ENCODE measurements around the gene MTG1.
"Not testable (repeated sequence)": the region's sequence is repeated elsewhere in the genome, so short reads cannot be mapped to it uniquely, and the experiment has no call there.

MTG1 gene

DNA sequence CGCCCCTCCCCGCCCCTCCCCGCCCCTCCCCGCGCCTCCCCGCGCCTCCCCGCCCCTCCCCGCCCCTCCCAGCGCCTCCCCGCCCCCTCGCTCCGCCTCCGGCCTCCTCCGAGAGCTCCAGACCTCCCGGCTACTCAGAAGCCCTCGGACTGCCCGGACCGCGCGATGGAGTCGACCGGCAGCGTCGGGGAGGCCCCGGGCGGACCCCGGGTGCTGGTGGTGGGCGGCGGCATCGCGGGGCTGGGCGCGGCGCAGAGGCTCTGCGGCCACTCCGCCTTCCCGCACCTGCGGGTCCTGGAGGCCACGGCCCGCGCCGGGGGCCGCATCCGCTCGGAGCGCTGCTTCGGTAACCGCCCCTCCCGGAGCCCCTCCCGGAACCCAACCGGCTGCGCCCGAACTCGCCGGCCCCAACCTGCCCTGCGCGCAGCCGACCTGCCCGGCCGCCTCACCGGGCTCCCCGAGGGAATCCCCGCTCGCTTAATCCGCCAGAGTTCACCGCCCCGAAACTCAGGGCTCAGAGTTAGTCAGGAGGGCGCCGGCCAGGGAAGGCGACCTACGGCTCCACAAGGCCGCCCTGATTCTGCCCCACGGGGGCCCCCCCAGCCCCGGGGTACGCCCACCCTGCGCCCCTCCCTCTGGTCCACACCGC lies 14.7 kb upstream of the MTG1 start, which contains the start of gene PAOX:
Gene PAOX, plus strand, starts transcription at position 111 of the 649 bp plus-strand sequence. Its CDS starts 55 bp downstream, at position 166.
- DNase-seq = peak; percentile 42

DNA sequence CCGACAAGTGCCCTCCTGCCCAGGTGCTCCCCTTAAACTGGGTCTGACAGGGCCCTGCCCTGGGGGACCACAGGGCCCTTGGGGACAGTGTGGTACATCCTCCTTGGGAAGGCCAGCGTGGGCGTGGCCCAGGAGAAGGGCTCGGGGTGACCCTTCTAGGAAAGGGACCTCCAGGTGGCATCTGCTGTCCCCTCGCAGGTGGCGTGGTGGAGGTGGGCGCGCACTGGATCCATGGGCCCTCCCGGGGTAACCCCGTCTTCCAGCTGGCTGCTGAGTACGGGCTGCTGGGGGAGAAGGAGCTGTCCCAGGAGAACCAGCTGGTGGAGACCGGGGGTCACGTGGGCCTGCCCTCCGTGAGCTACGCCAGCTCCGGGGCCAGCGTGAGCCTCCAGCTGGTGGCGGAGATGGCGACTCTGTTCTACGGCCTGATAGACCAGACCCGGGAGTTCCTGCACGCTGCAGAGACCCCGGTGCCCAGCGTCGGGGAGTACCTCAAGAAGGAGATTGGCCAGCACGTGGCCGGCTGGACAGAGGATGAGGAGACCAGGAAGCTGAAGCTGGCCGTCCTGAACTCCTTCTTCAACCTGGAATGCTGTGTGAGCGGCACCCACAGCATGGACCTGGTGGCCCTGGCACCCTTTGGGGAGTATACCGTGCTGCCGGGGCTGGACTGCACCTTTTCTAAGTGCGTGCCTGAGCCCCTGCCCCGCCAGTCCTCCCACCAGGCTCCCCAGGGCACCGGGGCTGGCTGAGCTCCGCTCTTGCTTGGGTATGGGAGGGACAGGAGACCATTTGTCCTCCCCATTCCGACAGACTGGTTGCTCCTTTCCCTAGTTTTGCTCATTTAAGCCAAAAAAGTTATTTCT lies 13.9 kb upstream of the MTG1 start:
- DNase-seq = no peak

DNA sequence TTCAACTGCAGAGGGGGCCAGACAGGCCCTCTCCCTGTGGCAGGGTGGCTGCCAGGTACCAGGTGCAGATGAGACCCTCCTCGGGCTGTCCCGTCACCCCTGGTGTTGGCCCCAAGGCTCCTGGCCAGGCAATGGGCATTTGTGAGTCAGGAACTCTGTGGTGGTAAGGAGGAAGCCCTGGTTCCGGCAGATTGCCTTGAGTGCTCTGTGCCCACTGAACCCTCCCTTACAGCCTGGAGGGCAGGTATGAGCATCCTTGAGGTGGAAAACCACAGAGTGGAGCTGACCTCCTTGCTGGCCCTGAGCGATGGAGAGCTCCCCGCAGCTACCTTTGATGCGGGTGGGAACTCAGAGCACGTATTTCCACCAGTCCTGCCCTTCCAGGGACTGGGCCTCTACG lies 12.9 kb upstream of the MTG1 start:
- no peak for DNase-seq

DNA sequence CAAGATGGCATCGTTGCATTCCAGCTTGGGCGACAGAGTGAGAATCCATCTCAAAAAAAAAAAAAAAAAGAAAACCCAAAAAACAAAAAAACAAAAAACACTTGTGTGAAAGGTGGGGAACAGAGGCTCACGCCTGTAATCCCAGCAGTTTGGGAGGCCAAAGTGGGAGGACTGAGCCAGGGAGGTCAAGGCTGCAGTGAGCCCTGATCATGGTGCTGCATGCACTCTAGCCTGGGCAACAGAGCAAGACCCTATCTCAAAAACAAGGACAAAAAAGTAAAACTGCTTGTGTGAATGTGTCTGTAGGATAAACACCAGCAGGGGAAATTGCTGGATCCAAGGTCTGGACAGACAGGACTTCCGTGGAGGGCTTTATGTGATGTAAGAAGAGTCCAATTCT lies 10.4 kb upstream of the MTG1 start:
- DNase-seq = no peak

DNA sequence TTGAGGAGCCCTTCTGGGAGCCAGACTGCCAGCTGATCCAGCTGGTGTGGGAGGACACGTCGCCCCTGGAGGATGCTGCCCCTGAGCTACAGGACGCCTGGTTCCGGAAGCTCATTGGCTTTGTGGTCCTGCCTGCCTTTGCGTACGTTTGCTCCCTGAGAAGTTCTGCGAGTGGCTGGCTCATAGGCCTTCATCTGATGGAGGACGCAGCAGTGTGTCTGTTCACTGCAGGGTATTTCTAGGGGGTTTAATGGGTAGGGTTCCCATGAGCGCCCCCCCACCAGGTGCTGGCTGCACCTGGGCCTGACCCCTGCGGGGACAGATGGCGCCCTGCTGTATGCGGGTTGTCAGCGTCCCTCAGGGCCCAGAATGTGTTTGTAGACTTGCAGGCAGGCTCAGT lies 9.9 kb upstream of the MTG1 start:
- DNase-seq = no peak

DNA sequence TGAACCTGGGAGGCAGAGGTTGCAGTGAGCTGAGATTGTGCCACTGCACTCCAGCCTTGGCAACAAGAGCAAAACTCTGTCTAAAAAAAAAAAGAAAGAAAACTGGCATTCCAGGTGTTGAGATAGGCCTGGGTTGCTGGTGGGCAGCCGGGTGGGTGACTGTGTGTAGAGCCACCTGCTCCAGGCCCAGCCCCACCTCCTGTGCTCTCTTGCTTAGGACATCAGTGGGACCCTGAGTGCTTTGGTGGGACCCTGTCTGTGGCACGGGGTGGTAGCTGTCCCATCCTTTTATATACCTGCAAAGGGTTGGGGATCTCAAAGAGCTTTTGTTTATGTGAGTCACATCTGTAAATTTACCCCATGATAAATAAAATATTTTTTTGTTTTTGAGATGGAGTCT lies 8.7 kb upstream of the MTG1 start:
- DNase-seq = no peak

DNA sequence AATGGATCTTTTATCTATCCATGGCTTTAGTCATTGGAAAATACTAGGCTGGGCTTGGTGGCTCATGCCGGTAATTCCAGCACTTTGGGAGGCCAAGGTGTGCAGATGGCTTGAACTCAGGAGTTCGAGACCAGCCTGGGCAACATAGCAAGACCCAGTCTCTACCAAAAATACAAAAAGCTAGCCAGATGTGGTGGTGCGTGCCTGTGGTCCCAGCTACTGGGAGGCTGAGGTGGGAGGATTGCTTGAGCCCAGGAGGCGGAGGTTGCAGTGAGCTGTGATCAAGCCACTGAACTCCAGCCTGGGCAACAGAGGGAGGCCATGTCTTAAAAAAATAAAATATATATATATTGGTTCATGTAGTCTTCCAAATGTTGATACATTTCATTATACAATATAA lies 7.0 kb upstream of the MTG1 start:
- not testable (repeated sequence) for DNase-seq

DNA sequence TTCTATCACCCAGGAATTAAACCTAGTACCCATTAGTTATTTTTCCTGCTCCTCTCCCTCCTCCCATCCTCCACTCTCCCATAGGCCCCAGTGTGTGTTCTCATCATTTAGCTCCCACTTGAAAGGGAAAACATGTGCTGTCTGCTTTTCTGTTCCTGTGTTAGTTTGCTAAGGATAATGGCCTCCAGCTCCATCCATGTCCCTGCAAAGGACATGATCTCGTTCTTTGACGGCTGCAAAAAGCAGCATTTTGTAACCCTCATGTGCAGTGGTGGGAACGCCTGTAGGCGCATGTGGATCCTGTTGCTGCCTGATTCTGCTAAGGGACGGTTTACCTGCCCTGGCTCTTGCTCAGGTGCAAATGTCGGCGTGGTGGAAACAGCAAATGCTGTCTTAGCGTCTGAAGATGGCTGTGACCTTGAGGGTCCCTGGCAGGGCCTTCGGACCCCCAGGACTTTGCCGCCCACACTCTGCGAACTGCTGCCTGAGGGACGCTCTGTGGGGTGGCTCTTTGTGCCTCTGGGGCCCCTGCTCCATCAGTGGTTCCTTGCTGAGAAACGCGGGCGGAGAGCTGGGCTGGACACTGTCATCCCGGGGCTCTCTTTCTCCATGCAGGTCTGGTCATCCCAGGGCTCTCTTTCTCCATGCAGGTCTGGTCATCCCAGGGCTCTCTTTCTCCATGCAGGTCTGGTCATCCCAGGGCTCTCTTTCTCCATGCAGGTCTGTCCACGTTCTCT lies 5.6 kb upstream of the MTG1 start:
- DNase-seq = no peak

DNA sequence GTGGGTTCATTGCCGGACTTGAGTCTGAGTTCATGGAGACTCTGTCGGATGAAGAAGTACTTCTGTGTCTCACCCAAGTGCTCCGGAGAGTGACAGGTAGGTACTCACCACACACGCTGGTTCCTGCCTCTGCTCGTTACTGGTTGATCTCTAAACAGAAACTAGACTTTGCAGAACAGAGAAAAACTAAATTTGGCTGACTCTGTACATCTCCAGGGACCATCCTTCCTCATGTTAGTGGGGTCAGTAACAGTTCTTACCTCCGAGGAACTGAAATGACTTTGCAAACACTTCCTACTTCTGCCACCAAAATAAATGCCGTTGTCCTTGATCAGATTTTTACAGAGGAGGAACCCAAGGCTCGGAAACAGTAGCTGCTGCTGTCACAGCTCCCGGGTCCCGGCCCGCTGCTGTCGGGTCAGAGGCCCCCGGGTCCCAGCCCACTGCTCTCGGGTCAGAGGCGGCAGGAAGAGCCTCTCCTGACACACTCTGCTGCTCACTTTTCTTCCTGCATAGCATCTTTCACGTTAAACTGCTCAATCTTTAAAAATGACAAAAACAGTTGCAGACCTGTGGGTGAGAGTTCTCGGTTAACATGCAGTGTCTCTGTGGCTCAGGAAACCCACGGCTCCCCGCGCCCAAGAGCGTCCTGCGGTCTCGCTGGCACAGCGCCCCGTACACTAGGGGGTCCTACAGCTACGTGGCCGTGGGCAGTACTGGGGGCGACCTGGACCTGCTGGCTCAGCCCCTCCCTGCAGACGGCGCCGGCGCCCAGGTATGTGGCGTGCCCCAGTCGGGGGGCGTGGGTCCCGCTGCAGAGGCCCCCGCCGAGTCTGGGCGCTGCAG lies 4.8 kb upstream of the MTG1 start:
- DNase-seq = no peak

DNA sequence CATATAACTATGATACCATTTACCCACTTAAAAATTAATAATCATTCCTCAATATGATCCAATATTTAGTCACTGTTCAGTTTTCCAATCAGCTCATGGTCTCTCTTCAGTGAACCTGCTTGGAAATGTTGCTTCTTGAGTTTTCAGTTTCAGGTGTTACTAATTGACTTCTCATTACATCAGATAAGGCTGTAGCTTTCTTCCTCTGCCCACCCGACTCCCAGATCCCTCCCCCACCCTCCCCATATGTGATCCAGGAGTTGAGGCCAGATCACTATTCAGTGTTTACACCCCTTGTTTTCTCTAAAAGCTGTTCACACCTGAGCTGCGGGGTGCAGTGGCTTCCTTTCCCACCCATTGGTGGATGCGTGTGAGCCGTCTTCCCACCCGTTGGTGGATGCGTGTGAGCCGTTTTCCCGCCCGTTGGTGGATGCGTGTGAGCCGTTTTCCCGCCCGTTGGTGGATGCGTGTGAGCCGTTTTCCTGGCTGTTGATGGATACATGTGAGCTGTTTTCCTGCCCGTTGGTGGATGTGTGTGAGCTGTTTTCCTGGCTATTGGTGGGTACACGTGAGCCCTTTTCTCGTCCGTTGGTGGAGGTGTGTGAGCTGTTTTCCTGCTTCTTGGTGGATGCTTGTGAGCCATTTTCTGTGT lies 3.2 kb upstream of the MTG1 start:
- DNase-seq = no peak

DNA sequence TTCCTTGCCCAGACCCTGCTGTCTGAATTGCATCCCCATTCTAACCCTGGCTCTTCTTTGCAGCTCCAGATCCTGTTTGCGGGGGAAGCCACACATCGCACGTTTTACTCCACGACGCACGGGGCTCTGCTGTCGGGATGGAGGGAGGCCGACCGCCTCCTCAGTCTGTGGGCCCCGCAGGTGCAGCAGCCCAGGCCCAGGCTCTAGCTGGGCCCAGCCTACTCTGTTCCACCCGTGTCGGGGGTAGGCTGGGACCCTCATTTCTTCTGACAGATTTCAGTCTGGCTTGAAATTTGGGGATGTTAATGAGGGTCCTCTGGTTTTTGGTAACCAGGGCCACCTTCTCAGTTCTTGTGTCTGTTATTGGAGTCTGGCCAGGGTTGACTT lies 2.7 kb upstream of the MTG1 start:
- DNase-seq = no peak

DNA sequence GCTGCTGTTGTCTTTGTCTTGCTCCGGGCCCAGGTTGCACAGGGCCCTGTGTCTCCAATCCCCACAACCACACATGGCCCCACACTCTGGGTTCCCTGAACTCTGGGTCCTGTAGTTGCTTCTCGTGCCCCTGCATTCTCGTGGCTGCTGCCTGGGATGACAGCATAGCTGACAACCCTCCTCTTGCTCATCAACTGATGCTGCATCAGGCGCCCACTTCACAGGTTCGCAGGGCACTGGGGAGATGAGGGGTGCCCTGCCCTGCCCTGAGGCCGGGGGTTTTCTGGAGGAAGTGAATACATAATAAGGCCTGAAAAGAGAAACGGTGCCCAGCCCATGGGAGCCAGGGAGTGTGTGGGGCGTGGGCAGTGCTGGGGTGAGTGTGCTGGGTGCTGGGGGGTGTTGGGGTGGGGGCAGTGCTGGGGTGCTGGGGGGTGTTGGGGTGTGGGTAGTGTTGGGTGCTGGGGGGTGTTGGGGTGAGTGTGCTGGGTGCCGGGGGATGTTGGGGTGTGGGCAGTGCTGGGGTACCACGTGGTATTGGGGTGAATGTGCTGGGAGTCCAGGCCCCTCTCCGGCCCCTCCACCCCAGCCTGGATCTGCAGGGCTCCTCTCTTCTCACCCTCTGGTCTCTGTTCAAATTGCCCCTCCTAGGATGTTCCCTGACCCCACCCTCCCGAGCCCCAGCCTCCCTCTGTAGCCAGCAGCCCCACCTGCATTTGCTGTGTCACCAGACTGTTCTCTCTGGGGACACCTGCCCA lies 2.0 kb upstream of the MTG1 start:
- DNase-seq = no peak

DNA sequence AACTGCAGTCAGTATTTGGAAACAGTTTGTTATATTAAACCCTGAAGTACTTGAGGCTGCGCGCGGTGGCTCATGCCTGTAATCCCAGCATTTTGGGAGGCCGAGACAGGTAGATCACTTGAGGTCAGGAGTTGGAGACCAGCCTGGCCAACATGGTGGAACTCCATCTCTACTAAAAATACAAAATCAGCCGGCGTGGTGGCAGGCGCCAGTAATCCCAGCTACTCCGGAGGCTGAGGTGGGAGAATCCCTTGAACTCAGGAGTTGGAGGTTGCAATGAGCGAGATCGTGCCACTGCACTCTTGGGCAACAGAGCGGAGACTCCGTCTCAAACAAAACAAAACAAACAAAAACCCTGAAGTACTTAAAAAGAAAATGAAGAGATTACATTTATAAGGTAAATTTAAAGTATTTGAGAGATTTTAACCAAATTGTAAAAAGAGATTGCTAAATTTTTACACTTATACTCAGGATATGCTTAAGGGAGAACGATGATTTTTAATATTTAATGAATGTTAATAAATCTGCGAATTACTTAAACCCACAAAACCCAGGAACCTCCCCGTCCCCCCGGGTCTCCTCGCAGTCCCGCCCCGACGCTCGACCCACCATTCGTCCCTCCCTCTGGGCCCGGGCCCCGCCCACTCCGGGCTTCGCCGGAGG lies 425 bp upstream of the MTG1 start:
- DNase-seq = no peak

DNA sequence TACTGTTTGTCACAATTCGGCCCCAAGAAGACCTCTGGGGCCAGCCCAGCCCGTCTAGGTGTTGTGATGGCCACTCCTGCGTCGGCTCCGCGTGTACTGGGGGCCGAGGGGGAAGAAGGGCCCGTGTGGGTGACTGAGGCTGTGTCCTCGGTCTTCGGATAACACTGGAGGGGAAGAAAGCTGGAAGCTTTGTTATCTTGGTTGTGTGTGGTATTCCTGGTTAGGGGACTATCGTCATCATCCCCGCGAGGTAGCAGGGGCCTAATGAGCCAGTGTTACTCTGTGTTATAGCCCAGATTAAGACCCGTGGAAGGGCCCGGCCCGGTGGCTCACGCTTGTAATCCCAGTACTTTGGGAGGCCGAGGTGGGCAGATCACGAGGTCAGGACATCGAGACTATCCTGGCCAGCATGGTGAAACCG lies 854 bp downstream of the MTG1 start:
- peak; percentile 4 for DNase-seq

DNA sequence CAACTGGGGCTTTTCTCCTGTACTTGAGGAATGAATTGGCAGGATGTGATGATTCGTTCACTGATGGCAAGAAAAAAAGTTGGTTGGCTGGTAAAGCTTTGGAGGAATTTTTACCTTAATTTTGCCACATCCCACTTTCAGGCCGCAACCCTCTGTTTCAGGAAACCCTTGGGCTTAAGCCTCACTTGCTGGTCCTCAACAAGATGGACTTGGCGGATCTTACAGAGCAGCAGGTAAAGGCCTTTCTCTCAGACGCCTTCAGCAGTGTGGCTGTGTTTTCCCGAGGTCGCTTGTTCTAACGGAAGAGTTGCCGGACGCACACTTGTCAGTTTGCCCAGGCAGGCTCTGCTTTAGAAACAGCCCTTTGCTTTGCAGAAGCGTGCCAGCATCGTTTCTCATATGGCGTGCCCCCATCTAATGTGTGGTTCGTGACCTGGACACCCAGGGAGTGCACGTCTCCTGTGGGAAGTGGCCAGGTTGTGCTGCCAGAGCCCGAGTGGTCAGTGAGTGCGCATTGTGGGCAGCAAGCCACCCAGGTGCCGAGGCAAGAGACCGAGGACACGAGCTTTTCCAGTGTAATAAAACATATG lies 2.2 kb downstream of the MTG1 start:
- no peak for DNase-seq

DNA sequence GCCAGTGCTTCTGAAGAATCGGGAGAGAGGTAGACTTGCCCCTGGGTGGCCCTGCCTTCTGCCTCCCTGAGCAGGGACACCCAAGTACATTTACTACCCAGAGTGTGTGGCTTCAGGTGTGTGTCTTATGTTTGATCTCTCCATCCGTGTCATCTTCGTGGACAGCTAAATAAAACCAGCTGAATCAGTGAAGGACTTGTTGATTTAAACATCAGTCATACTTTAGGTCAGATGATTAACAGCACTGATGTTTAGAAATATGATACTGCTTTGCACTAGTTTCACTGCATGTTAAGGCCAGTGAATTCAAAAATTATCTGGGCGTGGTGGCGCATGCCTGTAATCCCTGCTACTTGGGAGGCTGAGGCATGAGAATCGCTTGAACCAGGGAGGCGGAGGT lies 4.0 kb downstream of the MTG1 start:
- DNase-seq = peak; percentile 46

DNA sequence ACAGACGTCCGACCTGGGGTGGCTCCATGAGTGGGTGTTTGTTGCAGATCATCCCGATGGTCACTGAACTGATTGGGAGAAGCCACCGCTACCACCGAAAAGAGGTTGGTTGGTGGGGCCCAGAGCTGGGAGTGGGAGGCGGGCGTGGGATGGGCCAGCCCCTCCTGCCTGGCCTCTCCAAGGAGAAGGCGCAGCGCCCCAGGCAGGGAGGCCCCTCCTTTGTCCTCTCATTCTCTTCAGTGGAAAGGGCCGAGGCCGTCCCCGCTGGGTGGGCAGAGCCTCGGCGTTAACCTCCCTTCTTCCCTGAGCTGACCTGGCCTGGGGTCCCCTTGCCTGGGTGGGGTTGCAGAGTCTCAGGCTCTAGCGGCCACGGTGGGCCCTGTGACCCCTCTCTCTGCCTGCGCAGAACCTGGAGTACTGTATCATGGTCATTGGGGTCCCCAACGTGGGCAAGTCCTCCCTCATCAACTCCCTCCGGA lies 5.2 kb downstream of the MTG1 start:
- no peak for DNase-seq

DNA sequence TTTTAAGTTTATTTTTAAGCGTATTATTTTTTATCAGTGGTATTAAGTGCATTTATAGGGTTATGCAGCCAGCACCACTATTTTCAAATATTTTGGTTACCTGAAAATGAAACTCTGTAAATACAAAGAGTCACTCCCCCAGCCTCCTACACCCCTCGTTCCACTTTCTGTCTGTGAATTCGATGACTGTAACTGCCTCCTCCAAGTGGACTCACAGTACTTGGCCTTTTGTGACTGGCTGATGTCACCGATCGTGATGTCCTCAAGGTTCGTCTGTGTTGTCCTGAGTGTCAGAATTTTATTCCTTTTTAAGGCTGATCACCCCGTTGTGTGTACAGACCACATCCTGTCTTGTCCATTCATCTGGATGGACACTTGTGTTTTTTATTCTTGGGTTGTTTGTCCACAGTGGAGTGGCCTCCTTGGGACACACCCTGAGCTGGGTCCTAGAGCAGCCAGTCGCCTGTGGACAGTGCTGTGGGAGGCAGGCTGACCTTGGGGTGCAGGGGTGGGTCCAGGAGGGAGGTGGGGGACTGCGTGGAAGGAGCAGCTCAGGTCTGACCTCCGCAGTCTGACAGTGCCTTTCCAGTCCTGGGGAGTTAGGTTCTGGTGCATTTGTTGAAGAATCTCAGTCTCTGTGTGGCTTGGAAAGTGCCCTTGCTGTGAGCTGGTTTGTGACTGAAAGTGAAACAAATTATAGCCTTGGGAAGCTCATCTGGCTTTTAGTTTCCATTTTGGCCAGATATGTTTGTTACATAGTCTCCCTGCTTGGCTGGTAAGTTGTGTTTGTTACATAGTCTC lies 6.9 kb downstream of the MTG1 start:
- DNase-seq = no peak

DNA sequence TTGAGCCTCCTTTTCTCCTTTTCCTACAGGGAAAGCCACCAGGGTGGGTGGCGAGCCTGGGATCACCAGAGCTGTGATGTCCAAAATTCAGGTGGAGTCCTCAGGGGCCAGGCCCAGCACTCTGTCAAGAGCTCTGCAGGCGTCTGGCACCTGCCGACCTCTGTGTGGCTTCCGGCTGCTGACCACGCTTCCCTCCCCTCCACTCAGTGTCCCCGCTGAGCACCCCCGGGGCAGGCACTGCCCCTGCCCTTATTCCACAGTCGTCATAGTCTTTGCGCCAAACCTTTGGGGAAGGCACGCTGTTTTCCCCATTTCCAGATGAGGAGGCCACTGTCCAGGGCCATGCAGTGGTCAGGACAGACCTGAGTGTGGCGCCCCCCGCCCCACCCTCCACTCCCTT lies 7.5 kb downstream of the MTG1 start:
- DNase-seq = no peak

Measured in HCEC 1CT (cell line).